GM21423 (cell line): ENCODE measurements around the gene AZU1.
"Not testable (repeated sequence)": the region's sequence is repeated elsewhere in the genome, so short reads cannot be mapped to it uniquely, and the experiment has no call there.

Experiments used
- ATAC-seq: cut with Tn5 transposase; IDR thresholded peaks from one replicate; pipeline ENCODE4 v1.9.1; 2021; ENCODE audit warnings: mild to moderate bottlenecking, moderate library complexity; ENCODE audit not compliant: unreplicated experiment

AZU1 gene

GRCh38 chr19:869245-870177, 41.9 kb downstream of the AZU1 start:
- ATAC-seq: no peak

DNA sequence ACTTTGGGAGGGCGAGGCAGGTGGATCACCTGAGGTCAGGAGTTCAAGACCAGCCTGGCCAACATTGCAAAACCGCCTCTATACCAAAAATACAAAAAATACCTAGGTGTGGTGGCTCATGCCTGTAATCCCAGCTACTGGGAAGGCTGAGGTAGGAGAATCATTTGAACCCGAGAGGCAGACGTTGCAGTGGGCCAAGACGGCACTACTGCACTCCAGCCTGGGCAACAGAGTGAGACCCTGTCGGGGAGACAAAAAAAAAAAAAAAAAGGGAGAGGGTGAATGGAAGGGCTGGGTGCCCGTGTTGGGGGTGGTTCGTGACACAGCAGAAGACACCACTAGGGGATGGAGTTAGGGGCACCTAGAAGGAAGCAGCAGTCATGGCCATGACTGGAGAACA, 42.7 kb downstream of the AZU1 start:
- ATAC-seq: no peak

DNA sequence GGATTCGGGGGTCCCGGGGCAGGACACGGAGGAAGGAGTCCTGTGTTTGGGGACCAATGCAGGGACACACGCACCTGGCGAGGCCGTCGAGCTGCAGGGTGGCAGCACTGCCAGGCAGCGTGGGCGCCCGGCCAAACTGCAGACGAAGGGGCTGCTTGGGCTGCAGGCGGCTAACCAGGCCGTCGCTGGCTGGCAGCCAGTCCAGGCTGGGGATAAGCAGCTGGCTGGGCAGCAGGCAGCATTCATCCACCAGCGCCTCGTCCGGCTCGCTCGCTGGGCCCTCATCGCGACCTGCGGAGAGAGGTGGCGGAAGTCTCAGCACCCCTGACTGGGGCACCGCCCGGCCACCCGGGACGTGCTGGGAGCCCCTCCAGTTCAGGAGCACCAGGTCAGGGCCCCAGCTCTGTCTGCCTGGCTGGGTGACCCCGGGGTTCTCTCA, 43.3 kb downstream of the AZU1 start:
- ATAC-seq: no peak

DNA sequence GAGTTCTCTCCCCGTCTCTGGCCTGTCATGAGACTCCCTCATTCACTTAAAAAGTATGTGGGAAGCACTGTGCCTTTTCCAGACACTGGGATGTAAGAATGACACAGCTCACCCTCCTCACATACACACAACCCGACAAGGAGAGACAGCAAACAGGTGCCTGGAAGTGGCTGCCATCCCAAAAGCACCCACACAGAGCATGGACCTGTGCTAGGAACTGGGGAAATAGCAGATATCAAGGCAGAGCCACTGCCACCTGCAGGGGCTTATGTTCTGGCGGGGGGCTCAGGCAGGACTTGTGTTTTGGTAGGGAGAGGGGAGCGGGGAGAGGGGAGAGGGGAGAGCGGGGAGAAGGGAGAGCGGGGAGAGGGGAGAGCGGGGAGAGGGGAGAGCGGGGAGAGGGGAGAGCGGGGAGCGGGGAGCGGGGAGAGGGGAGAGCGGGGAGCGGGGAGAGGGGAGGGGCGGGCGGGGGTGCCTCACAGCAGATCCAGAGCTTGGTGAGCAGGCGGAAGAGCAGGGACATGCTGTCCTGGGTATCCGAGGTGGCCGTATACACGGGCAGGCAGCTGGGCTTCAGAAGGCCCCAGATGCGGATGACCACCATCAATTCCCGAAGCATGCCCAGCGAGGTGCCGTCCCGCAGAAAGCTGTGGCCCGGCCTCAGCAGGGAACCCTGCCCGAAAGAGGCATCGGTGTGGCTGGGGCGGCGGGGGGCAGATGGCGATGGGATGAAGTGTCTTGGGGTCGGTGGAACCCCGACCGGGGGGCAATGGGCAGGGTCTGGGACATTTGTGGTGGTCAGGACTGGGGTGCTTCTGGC, 44.0 kb downstream of the AZU1 start:
- no peak for ATAC-seq

- no peak for ATAC-seq
Measured at GRCh38 chr19:872266-872951, 44.8 kb downstream of the AZU1 start.

- no peak for ATAC-seq
Measured at GRCh38 chr19:873084-873483, 45.4 kb downstream of the AZU1 start.

DNA sequence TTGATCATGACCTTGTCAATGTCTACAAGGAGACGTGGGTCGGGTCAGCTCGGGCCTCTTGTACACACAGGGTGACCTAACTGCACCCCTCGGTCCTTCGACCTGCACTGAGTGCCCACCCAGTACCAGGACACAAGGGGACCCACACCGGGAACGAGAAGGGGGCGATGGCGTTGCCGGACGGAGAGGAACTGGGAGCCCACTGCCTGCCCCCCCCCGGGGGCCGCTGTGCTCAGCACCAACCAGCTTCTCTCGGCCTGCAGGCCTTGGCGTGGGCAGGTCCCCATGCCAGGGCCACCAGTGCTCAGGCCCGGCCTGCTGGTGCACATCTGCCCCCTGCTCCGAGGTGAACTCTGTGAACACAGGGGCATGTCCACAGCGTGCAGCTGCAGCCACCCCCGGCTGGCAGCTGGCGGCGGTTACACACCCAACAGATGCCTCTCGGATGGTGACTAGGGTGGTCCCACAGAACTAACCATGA, 46.0 kb downstream of the AZU1 start:
- ATAC-seq: no peak

- ATAC-seq: no peak
Measured at GRCh38 chr19:875265-875879, 47.7 kb downstream of the AZU1 start.

- ATAC-seq: no peak
Measured at GRCh38 chr19:876089-876488, 48.5 kb downstream of the AZU1 start.

DNA sequence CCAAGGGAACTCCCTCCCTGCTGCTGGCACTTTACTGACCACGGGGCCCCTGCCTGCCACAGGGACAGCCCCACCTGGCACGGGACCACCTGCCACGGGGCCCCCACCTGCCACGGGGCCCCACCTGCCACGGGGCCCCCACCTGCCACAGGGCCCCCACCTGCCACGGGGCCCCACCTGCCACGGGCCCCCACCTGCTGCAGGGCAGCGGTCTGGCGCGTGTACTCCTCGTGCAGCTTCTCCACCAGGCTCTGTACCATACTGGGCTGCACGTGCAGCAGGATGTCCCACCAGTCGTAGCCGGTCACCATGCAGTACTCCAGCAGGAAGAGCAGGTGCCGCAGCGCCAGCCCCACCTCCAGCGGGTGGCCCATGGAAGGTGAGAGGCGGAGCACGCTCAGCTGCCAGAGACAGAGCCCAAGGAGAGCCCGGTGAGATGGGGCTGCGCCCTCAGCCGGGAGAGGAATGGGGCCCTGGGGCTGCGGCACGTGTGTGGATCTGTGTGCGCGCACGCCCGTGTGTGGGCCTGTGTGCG, 49.2 kb downstream of the AZU1 start:
- ATAC-seq: no peak

DNA sequence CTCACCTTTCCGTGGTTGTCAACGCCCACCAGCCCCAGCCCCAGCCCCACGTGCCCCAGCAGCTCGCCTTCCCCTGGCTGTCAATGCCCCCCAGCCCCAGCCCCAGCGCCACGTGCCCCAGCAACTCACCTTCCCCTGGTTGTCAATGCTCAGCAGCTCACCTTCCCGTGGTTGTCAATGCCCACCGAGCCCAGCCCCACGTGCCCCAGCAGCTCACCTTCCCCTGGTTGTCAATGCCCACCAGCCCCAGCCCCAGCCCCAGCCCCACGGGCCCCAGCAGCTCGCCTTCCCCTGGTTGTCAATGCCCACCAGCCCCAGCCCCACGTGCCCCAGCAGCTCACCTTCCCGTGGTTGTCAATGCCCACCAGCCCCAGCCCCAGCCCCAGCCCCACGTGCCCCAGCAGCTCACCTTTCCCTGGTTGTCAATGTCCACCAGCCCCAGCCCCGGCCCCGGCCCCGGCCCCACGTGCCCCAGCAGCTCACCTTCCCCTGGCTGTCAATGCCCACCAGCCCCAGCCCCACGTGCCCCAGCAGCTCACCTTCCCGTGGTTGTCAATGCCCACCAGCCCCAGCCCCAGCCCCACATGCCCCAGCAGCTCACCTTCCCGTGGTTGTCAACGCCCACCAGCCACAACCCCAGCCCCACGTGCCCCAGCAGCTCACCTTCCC, 50.5 kb downstream of the AZU1 start:
- ATAC-seq: not testable (repeated sequence)

DNA sequence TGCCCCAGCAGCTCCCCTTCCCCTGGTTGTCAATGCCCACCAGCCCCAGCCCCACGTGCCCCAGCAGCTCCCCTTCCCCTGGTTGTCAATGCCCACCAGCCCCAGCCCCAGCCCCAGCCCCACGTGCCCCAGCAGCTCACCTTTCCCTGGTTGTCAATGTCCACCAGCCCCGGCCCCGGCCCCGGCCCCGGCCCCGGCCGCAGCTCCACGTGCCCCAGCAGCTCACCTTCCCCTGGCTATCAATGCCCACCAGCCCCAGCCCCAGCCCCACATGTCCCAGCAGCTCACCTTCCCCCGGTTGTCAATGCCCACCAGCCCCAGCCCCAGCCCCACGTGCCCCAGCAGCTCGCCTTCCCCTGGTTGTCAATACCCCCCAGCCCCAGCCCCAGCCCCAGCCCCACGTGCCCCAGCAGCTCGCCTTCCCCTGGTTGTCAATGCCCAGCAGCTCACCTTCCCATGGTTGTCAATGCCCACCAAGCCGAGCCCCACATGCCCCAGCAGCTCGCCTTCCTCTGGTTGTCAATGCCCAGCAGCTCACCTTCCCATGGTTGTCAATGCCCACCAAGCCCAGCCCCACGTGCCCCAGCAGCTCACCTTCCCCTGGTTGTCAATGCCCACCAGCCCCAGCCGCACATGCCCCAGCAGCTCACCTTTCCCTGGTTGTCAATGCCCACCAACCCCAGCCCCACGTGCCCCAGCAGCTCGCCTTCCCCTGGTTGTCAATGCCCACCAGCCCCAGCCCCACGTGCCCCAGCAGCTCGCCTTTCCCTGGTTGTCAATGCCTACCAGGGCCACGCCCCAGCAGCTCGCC, 51.3 kb downstream of the AZU1 start:
- not testable (repeated sequence) for ATAC-seq

- no peak for ATAC-seq
Measured at GRCh38 chr19:879711-880438, 52.2 kb downstream of the AZU1 start.
